NB4 (cell line): Measurements from ENCODE around the gene CCNY.

Source experiments
- DNase-seq: peaks from one replicate; pipeline ENCODE4 v3.0.0; 2010; ENCODE audit warnings: low read depth
- H3K4me3 ChIP-seq: one replicate; pipeline ENCODE4 v1.5.1; 2011; ENCODE audit warnings: mild to moderate bottlenecking, low read depth, low read length, moderate library complexity
- CTCF ChIP-seq: IDR thresholded peaks from one replicate; pipeline ENCODE4 v1.5.1; 2012; ENCODE audit warnings: low read depth, low read length
- MAX ChIP-seq: IDR thresholded peaks from 2 replicates; pipeline ENCODE4 v1.6.1; 2011; ENCODE audit warnings: low read depth, low read length
- MYC ChIP-seq: IDR thresholded peaks from 2 replicates; pipeline ENCODE4 v1.6.1; 2011; ENCODE audit warnings: low read depth, low read length
- POLR2A ChIP-seq: IDR thresholded peaks from 2 replicates; pipeline ENCODE4 v1.6.1; 2011; ENCODE audit warnings: mild to moderate bottlenecking; ENCODE audit not compliant: insufficient read length; ENCODE audit errors: extremely low read depth

Gene CCNY

GRCh38 chr10:35426657-35427056 is 90.3 kb downstream of the CCNY start:
- no peak for DNase-seq
- no peak overlapping the region for H3K4me3 ChIP-seq
- TF ChIP-seq MYC (no peak), MAX (no peak), CTCF (no peak), POLR2A (no peak)

- TF ChIP-seq MAX: no peak
- no peak for TF ChIP-seq POLR2A
- TF ChIP-seq MYC: no peak
- no peak for TF ChIP-seq CTCF
- no peak for DNase-seq
- H3K4me3 ChIP-seq: no peak overlapping the region
Measured at GRCh38 chr10:35427543-35427942, 91.2 kb downstream of the CCNY start.

- DNase-seq: no peak
- no peak for TF ChIP-seq MAX
- no peak for TF ChIP-seq CTCF
- no peak for TF ChIP-seq POLR2A
- TF ChIP-seq MYC: no peak
- no peak overlapping the region for H3K4me3 ChIP-seq
Measured at GRCh38 chr10:35428521-35428920, 92.2 kb downstream of the CCNY start.

- H3K4me3 ChIP-seq: no peak overlapping the region
- no peak for TF ChIP-seq CTCF
- DNase-seq: no peak
Measured at GRCh38 chr10:35432781-35433338, 96.6 kb downstream of the CCNY start.

- H3K4me3 ChIP-seq: no peak overlapping the region
- TF ChIP-seq MAX (no peak), MYC (no peak), CTCF (no peak), POLR2A (no peak)
- DNase-seq: no peak
Measured at GRCh38 chr10:35433851-35434426, 97.6 kb downstream of the CCNY start.

- TF ChIP-seq MAX (no peak), POLR2A (no peak)
- DNase-seq: no peak
- H3K4me3 ChIP-seq: no peak overlapping the region
Measured at GRCh38 chr10:35434533-35434932, 98.2 kb downstream of the CCNY start.
